GM19099 (cell line): ENCODE data around the gene FGF6.

Experiments
- POLR2A ChIP-seq: IDR thresholded peaks from 3 replicates; pipeline ENCODE4 v1.6.1; 2011; ENCODE audit warnings: low read depth; ENCODE audit not compliant: insufficient read length; ENCODE audit errors: extremely low read depth

Gene FGF6

GRCh38 chr12:4412465-4412864, 33.1 kb downstream of the FGF6 start:
- TF ChIP-seq POLR2A: no peak

- no peak for TF ChIP-seq POLR2A
Observed at GRCh38 chr12:4412056-4412455, 33.6 kb downstream of the FGF6 start.

DNA sequence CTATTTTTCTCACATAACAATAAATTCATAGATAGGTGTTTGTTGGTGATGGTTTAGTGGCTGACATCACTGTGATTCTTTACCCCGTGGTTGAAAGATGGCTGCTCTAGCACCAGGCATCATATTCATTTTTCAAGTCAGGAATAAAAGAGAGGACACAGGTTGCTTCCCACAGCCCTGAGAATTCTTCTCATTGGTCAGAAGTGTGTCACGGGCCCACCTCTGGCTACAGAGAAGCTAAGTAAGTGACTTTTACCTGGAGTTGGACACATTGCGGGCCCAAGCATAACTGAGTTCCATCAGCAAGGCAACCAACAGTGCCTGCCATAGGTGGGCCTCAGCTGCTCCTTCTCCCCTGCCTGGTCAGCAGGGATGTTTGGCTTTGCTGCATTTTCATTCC, 38.5 kb downstream of the FGF6 start:
- TF ChIP-seq POLR2A: no peak

DNA sequence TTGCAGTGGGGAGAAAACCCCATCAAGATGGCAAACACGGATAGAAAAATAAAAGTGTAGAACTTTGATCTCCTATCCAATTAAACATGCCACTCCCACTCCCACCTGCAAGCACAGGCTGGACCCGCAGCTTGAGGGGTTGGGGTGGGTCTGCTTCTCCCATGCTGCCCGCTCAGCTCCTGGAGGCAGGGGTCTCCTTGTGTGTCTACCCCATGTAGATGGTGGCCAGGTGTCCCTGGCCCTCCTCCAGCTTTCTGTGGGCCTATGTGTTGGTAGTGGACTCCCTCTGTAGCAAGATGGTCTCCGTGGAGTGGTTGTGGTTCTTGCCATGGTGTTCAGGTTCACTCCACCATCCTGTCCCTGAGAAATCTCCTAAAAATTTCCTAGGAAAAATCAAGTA, 42.6 kb downstream of the FGF6 start:
- TF ChIP-seq POLR2A: no peak

DNA sequence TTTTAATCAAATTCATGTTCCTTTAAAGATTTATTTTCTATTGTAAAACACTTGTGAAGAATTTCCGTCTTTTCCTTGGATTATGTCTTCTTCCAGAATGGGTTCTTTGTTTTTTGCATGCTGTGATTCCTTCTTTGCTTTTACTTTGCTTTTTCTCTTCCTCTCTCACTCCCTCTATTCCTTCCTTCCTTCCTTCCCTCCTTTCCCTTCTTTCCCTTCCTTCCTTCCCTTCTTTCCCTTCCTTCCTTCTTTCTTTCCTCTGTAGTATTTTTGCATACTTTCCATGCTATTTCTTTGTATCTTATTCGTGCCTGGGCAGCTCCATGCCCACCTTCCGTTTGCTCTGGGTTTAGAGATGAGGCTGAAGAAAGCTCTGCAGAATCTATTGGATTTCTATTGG, 44.5 kb downstream of the FGF6 start:
- no peak for TF ChIP-seq POLR2A

DNA sequence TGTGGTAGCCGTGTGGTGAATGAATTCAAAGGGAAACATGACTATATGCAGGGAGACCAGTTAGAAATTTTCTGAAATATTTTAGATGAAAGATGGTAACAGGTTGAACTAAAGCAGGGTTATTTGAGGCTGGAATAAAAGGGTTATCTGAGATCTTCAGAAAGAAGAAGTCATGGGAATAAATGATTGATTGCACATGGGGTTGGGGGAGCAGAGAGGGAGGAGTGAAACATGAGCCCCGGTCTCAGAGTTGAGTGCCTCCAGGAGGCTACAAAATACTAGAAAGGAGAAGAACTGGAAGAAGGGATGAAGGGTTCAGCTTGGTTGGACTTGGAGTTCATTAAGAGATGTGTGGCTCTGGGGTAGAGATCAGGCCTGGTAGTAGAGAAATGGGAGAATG, 49.8 kb downstream of the FGF6 start:
- no peak for TF ChIP-seq POLR2A

DNA sequence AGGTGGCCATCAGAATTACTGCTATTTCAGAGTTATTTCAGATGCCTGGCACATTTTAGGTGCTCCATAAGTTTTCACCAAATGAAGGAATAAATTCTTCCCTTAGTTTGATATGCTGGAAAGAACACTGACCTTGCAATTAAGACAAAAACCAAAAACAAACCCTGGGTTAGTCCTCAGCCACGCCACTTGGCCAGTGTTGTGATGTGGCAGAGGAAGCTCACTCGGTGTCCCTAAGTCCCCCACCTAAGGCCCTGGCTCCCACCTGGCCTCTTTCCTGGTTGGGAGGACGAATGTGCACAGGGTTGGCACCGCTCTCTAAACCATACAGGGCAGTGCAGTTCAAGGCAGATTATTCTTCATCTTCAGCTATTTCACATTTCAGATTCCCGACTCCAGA, 52.4 kb downstream of the FGF6 start:
- TF ChIP-seq POLR2A: no peak

DNA sequence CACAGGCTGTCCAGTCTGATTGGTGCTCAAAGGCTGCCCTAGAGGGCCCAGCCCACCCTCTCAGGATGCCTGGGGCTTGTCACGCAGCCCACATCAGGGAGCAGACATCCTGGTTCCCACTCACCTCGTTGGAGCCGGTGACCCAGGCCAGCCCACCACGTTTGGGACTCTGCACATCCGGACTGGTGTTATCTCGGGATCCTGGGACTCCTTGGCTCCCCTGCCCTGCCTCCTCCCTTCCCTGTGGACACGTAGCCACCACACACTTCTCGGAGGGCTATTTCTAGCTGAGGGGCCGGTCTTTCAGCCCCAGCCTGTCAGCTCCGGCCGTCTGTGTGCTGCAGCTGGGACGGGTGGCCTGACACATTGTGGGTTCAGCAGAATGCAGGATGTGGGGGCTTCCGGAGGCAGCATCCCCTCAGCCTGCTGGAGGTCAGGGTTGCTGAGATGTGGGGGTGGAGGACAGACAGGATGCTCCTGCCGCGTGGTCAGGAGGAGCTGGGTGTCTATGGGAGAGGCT, 53.3 kb downstream of the FGF6 start:
- TF ChIP-seq POLR2A: no peak

GRCh38 chr12:4388662-4389061, 57.0 kb downstream of the FGF6 start:
- TF ChIP-seq POLR2A: no peak

DNA sequence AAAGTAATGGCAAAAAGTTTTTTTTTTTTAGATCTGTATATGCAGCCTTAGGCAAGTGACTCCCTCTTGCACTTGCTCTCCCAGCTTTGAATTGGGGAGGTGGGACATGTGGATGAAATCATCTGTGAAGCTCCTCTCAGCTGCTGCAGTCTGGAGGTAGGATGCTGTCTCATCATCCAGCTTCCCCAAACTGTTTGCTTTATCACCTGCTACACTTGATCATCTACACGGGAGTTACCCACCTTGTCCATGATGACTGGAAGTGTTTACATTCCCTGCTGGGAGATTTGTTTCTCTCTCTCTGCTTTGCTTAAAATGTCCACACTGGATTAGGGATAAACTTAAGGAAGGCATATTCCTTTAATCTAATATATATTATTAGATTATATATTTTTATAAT, 57.6 kb downstream of the FGF6 start:
- TF ChIP-seq POLR2A: no peak

DNA sequence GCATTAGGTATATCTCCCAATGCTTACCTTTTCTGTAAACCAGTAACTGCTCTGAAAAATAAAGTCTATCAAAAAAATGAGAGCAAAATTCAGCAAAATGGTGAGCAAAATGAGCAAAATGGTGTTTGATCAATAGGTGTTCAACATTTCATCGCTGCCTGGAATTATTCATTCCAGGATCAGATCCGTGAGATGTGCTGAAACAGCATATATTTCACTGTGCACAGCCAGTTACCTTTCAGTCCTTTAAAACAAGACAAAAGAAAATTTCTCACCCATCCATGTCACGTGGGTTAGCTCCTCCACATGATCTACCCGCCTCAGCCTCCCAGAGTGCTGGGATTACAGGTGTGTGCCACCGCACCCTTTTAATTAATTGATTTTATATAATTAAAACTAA, 58.0 kb downstream of the FGF6 start:
- no peak for TF ChIP-seq POLR2A

DNA sequence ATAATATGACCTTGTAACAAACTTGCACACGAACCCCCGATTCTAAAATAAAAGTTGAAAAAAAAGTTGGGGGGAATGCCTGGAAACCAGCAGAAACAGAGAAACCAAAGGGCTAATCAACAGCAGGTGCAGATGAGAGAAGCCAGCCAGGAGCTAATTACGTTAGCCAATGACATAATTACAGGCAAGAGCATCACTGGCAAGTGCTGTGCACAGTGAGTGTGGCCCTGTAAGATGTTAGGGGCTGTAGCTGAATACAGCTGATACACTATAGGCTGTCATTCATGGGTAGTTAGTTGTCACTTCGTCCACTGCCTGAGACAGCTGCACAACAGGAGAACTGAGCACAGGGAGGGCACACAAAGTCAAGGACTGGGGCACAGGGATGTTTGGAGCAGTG, 58.8 kb downstream of the FGF6 start:
- no peak for TF ChIP-seq POLR2A
